Adipose tissue (tissue), 3 donors: Measurements from ENCODE around the gene FKBP1C. TPM values are rescaled to one million over a fixed set of nuclear protein-coding genes. Genes with fewer than 3 reads are reported as not detected.
"Not testable (repeated sequence)": the region's sequence is repeated elsewhere in the genome, so short reads cannot be mapped to it uniquely, and the experiment has no call there.

Source experiments
- H3K27ac ChIP-seq: one replicate; pipeline ENCODE4 v1.5.1; 2013; ENCODE audit warnings: low read depth, low read length
- WGBS, 3 donors: extraction: QIAGEN DNeasy Blood & Tissue Kit; methylation state at CpG; one replicate each; pipeline ENCODE4 v1.1.7; 2013; 5-methylcytosine and 5-hydroxymethylcytosine counted together
- polyA plus RNA-seq, 3 donors: library from polyadenylated mRNA; stranded (reverse); fragments of 200-250 nt; gene quantifications; one replicate each; pipeline ENCODE4 v1.2.3, GENCODE V29; 2013
- donor health status: healthy with polysubstance abuse.
- donor health status: Bipolar disorder and iron deficiency.
- donor health status: healthy.

Gene FKBP1C
- polyA plus RNA-seq: 1 to 10 TPM in 1 of 3 donors, under 1 TPM in 2; 0.34 to 2.8 (median 0.56) TPM

DNA sequence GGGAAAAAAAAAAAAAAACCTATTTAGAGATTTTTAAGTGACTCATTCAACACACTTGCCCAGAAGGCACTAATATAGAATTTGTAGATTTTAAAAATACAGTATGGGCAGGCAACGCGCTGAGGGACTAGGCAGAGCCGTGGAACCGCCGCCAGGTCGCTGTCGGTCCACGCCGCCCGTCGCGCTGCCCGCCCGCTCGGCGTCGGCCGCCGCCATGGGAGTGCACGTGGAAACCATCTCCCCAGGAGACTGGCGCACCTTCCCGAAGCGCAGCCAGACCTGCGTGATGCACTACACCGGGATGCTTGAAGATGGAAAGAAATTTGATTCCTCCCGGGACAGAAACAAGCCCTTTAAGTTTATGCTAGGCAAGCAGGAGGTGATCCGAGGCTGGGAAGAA, at the start of gene FKBP1C:
FKBP1C (plus strand) TSS at position 127 of the 400 bp plus-strand sequence.
- not testable (repeated sequence) for H3K27ac ChIP-seq
- 88 to 96% (median 93%) methylated on average over 26 to 27 of the region's 27 CpGs for WGBS, 3 donors

DNA sequence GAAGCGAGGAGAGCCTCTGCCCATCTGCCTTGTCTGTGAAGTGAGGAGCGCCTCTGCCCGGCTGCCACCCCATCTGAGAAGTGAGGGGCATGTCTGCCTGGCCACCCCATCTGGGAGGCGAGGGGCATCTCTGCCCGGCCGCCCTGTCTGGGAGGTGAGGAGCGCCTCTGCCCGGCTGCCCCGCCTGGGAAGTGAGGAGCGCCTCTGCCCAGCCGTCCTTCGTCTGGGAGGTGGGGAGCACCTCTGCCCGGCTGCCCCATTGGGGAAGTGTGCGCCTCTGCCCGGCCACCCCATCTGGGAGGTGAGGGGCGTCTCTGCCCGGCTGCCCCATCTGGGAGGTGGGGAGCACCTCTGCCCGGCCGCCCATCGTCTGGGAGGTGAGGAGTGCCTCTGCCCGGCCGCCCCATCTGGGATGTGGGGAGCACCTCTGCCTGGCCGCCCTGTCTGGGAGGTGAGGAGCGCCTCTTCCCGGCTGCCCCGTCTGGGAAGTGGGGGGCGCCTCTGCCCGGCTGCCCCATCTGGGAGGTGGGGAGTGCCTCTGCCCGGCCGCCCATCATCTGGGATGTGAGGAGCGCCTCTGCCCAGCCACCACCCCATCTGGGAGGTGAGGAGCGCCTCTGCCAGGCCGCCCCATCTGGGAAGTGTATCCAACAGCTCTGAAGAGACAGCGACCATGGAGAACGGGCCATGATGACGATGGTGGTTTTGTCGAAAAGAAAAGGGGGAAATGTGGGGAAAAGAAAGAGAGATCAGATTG, 47.0 kb upstream of the FKBP1C start:
- not testable (repeated sequence) for H3K27ac ChIP-seq
- 85 to 88% (median 88%) methylated on average over 35 to 37 of the region's 37 CpGs for WGBS, 3 donors

DNA sequence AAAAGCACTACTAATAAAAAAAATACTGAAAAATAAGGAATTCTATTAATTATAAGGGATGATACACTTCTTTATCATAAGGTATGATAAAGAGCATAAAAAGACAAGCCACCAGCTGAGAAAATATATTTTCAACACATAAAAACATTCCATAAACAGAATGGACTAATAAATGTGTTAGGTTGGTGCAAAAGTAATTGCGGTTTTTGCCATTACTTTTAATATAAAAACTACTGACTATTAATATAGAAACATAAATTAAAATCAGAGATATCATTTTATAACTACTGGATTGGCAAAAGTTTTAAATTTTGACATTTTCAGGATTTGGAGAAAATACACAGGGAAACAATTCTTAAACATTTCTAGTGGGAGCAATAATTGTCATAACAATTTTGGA, 37.1 kb upstream of the FKBP1C start:
- 76 to 81% (median 79%) methylated on average over 1 of the region's 1 CpG for WGBS, 3 donors
- H3K27ac ChIP-seq: no peak overlapping the region

DNA sequence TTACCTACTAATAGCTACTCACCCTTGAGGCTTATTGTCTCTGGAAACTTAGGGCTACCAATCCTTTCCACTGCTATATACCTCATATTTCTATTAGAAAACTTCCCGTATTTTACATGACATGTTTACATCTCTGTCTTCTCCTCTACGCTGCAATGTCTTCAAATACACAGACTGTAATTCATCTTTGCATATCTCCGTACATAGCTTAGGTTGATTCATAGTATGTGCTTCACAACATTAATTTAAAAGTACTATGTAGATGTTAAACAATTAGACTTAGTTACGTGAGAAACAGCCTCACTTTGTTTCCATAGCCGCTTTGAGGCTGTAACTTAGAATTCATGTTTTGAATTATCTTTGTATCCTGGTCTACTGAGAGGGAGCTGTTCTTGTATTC, 35.1 kb upstream of the FKBP1C start:
- no peak overlapping the region for H3K27ac ChIP-seq
- 69 to 72% (median 70%) methylated on average over 5 of the region's 5 CpGs for WGBS, 3 donors

DNA sequence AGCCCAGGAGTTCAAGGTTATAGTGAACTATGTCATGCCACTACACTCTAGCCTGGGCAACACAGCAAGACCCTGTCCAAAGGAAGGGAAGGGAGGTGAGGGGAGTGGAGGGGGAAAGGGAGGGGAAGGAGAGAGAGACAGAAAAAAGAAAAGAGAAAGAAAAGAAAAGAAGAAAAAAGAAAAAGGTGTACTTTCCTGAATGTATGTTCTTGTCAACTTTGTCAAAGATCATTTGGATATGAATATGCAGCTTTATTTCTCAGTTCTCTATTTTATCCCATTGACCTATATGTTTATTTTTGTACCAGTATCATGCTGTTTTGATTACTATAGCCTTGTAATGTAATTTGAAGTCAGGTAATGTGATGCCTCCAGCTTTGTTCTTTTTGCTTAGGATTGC, 30.9 kb upstream of the FKBP1C start:
- H3K27ac ChIP-seq: no peak overlapping the region

DNA sequence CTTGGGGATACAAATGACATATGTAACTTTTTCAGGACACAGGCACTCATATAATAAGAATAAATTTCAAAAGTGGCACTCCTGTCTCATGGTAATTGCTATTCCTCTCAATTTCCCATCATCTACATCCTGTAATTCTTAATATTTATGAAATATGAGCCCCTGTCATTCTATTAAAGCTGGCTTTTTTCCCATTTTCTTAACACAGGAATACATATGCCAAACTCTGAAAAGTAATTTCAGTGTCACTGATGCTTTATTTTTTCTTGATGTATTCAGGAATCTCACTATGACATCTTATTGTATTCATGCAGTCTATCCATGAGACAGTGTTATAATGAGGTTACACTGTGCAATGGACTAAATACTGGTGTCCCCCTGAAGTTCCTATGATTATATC, 24.3 kb upstream of the FKBP1C start:
- no peak overlapping the region for H3K27ac ChIP-seq

DNA sequence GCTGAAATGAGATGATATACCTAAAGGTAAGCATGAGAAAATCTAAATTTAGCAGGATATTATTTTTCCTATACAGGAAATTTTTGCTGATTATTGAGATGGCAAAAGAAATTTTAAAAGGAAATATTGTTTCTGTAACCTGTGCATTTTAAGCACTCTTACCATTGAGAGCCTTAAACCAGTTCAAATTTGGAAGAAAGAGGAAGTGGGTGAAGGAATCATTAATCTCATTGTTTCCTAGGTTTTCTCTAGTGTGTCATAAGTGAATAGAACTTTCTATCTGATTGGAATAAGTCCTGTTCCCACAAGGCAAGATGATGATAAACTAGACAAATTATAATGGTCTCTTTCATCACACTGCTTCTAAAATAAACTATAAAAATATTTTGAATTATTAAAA, 22.4 kb upstream of the FKBP1C start:
- no peak overlapping the region for H3K27ac ChIP-seq

DNA sequence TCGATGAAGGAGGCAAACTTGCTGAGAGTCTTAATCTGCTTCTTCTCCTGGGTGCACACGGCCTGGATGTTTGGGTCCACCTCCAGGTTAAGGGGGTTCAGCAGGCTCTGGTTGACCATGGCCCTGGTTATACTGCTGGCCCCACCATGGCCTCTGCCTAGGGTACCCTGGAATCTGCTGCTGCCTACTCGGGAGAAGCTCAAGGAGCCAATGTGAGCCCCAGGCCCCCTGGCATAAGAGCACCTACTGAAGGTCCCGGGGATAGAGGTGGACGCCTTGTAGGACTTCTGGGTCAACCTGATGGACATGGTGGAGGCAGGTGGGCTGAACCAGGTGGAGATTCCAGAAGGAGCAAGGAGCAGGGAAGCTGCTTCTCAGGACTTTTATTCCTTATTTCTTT, 17.9 kb upstream of the FKBP1C start:
- no peak overlapping the region for H3K27ac ChIP-seq
- 76 to 88% (median 85%) methylated on average over 5 of the region's 5 CpGs for WGBS, 3 donors

DNA sequence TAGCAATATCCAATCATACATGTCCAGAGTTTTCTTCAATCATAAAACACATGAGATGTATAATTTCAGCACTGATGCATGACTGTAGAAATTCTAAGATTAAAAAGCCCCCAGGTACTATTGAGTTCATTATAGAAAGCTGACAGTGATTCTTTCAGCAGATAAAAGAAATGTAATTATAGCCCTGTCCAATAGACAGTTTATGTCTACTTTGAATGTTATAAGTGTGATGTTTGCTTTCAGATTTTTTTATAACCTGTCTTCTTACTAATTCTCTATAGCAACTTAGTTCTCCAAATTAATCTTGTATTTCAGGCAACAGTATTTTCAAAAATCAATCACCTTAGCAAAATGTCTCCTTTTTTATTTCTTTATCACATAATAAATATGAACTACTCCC, 13.5 kb upstream of the FKBP1C start:
- H3K27ac ChIP-seq: no peak overlapping the region

DNA sequence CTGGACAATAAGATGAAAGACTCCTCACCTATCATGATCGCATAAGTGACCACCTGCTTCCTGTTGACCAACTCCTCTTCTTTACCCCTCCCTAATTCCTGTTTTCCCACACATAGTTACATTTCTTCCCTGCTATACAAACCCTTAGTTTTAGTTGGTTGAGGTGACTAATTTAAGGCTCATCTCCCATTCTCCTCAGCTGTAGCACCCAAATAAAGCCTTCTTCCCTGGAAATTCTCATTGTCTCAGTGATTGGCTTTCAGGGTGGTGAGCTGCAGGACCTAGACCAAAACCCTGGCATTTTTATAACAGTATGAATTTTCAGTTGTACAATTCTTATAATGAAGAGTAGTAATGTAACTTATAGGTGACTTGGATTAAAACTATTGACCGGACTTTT, 2.1 kb downstream of the FKBP1C start:
- 88 to 90% (median 88%) methylated on average over 2 of the region's 2 CpGs for whole genome bisulfite sequencing, 3 donors

DNA sequence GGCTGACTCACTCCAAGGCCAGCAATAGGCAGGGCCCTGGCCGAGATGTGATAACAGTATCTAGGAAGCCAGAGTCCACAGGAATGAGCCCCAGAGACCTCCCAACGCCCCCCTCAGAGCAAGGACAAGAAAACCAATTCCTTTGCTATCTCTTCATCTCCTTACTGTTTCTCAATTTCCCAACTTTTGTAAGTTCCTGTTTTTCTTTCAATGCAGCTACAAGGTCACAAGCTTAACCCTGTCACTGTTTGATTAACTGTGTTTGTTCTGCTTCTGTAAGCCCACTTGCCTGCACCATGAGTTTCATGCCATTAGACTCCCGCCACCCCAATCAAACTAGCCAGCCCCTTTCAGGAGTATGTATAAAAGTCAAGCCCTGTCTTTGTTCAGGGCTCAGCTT, 3.5 kb downstream of the FKBP1C start:
- WGBS, 3 donors: 29 to 35% (median 31%) methylated on average over 3 of the region's 3 CpGs

More for the DNA sequence above, 2.1 kb downstream of the FKBP1C start:
- no peak overlapping the region for H3K27ac ChIP-seq

DNA sequence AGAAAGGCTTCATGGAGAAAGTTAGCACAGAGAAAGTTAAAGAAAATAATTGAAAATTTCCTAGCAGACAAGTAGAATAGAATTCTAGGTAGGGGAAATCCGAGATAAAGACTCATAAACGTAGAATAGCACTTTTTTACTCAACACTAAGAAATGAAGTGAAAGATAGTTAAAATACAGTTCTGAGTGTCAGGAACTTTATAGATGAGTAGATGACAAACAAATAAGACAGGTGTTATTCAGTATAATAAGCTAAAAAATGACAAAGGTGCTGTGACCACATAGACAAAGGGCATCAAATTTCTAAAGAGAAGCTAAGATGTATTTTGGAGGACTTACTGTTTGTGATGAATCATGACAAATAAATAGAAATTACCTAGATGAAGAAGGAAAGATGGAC, 12.9 kb downstream of the FKBP1C start:
- H3K27ac ChIP-seq: no peak overlapping the region
- 59 to 76% (median 74%) methylated on average over 2 of the region's 2 CpGs for WGBS, 3 donors

More for the DNA sequence above, 3.5 kb downstream of the FKBP1C start:
- H3K27ac ChIP-seq: no peak overlapping the region

DNA sequence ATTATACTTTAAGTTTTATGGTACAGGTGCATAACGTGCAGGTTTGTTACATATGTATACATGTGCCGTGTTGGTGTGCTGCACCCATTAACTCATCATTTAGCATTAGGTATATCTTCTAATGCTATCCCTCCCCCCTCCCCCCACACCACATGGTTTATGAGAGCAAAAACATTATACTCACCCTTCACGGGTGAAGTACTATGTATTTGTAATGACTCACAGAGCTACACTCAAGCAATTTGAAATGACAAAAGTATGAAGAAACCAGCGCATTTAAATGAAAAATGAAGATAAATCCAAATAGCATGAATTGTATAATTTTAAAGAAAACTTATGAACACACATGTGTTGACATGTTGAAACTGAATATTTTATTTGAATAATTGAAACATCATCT, 14.7 kb downstream of the FKBP1C start:
- H3K27ac ChIP-seq: not testable (repeated sequence)
- 55 to 58% (median 58%) methylated on average over 4 of the region's 4 CpGs for WGBS, 3 donors

DNA sequence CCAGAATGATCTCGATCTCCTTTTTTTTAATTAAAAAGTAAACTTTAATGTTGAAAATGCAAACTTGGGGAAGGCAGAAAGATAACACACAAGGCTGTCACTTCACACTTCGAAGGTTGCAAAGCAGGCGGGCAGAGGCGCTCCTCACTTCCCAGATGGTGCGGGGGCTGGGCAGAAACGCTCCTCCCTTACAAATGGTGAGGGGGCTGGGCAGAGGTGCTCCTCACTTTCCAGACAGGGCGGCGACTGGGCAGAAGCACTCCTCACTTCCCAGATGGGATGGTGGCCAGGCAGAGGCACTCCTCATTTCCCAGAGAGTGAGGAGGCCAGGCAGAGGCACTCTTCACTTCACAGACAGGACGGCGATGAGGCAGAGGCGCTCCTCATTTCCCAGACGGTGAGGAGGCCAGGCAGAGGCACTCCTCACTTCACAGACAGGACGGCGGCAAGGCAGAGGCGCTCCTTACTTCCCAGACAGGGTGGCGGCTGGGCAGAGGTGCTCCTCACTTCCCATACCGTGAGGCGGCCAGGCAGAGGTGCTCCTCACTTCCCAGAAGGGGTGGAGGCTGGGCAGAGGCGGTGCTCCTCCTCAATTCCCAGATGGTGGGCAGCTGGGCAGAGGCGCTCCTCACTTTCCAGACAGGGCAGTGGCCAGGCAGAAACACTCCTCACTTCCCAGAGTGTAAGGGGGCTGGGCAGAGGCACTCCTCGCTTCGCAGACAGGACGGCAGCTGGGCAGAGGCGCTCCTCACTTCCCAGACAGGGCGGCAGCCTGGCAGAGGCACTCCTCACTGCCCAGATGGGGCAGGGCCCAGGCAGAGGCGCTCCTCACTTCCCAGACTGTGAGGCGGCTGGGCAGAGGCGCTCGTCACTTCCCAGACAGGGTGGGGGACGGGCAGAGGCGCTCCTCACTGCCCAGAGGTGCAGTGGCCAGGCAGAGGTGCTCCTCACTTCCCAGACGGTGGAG, 16.9 kb downstream of the FKBP1C start:
- H3K27ac ChIP-seq: not testable (repeated sequence)
- WGBS, 3 donors: 88 to 91% (median 89%) methylated on average over 30 to 32 of the region's 32 CpGs

DNA sequence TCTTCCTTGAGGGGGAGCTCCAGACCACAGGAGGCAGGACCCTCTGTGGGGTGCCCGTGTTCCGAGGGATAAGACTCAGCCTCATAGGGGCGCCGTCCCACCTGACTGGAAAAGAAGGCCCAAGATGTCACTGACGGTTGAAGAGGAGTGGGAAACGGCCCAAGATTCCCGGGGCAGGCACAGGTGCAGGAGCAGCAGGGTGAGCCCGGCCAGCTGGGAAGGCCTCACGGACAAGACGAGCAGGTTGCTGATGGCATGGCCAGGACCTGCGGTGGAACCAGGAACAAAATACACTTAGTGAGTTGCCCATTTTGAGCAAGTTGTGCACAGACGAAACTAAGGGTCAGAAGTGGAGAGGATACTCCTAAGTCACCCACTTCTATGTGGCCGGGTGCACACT, 18.8 kb downstream of the FKBP1C start:
- H3K27ac ChIP-seq: not testable (repeated sequence)
- 87 to 90% (median 90%) methylated on average over 12 to 13 of the region's 13 CpGs for WGBS, 3 donors

DNA sequence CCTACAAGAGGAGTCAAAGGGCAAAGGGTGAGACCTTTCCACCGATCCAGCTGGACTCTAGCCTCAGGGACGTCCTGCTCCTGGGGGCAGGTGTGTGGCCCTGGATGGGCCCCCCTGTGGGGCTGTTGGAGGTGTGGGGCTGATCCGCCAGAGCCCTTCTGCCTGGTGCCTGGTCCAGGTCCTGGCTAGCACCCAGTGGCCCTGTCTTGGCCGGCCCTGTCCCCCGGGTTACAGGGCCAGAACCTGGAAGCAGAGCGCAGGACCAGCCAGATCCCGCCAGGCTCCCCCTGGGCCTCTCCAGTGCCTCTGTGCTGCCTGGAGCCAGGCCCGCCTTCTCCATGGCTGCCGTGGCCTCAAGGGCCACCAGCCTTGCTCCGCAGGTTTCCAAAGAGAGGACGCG, 19.2 kb downstream of the FKBP1C start:
- not testable (repeated sequence) for H3K27ac ChIP-seq
- WGBS, 3 donors: 72 to 83% (median 76%) methylated on average over 6 to 12 of the region's 12 CpGs

DNA sequence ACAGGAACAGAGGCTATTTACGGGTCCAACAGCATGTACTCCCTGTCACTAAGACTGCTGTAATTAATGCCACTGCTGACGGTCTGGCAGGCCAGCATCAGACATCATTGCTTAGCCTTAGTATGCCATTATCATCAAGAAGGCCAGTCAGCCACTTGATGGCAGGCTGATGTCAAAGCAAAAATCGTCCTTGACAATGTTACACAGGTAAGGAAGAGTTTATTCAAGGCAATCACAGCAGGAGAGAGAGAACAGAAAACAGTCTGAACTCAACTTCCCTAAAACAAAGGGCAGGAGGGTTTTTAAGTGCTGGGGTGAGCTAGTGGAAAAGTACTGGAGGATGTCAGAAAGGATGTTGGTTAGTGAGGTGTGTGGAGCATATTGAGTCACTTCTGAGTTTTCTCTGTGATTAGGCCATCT, 25.1 kb downstream of the FKBP1C start:
- WGBS, 3 donors: 45 to 49% (median 47%) methylated on average over 3 of the region's 3 CpGs

DNA sequence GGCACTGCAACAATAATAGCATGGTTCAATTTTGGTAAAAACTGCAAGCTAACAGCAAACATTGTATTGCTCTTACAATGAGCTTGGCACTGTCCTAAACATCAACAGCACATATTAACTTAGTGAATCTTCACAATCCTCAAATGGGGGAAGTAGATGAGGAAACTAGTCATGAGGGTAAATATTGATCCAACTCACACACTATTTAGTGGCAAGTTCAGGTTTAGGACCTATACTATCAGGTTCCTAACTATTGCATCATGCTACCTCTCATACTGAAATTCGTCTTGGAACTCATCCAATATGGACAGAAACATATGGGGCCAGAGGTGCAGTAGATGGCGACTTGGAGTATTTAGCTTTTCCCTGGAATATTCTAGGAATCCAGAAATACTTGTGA, 34.2 kb downstream of the FKBP1C start:
- WGBS, 3 donors: 57 to 66% (median 57%) methylated on average over 2 of the region's 2 CpGs
- no peak overlapping the region for H3K27ac ChIP-seq

More for the DNA sequence above, 25.1 kb downstream of the FKBP1C start:
- H3K27ac ChIP-seq: no peak overlapping the region

DNA sequence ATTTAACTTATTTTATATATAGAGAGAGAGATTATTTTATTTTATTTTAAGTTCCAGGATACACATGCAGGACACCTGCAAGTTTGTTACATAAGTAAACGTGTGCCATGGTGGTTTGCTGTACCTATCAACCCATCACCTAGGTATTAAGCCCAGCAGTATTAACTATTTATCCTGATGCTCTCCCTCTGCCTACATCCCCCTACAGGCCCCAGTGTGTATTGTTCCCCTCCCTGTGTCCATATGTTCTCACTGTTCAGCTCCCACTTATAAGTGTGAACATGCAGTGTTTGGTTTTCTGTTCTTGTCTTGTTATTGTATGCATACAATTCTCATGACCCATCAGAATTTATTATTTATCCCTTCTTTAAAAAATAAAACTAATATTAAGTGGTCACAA, 34.6 kb downstream of the FKBP1C start:
- 73 to 84% (median 79%) methylated on average over 1 of the region's 1 CpG for WGBS, 3 donors
- no peak overlapping the region for H3K27ac ChIP-seq

DNA sequence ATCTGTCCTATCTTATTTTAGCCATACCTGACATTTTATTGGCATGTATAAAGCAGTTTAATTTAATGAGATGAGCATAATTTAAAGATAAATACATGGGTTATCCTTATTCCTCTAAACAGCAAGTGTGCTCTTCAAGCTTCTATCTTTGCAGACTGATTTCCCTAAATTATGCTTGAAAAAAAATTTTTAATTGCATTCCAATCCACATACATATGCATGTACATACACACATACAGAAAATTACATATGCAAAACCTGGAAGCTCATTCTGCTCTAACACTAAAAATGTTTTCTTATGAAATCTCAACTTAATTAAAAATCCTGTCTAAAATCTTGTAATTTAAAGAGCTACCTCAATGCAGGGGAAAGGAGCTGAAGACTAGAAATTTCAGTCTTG, 35.3 kb downstream of the FKBP1C start:
- H3K27ac ChIP-seq: no peak overlapping the region
